WTC11 (cell line): ENCODE data around the gene AURKB. TPM values are rescaled to one million over a fixed set of nuclear protein-coding genes. Genes with fewer than 3 reads are reported as not detected.

Source experiments
- ATAC-seq: fragments of 200-7000 bp; cut with Tn5 transposase; 2 replicates; pipeline ENCODE4 v1.10.0; 2021; ENCODE audit warnings: mild to moderate bottlenecking, moderate library complexity
- CTCF ChIA-PET: fragments of 300-600 bp; sonication (Branson Sonifier 250); formaldehyde crosslinking; loops from one replicate; lab custom pipeline; 2021; ENCODE audit warnings: antibody characterized with exemption; lab: Charles Lee
- POLR2A ChIA-PET: fragments of 350-600 bp; sonication (Branson Sonifier 250); formaldehyde crosslinking; loops from one replicate; lab custom pipeline; 2021; ENCODE audit warnings: antibody characterized with exemption; lab: Charles Lee
- DNase-seq: peaks from one replicate; pipeline ENCODE4 v3.0.0; 2021; ENCODE audit warnings: low spot score
- H3K27ac Mint-ChIP-seq: 2 replicates; pipeline ENCODE4 v1.8.0; 2021; ENCODE audit warnings: mixed read lengths
- H3K27me3 Mint-ChIP-seq: 2 replicates; pipeline ENCODE4 v1.8.0; 2021; ENCODE audit warnings: low read depth, mild to moderate bottlenecking, moderate library complexity, mixed read lengths
- H3K36me3 Mint-ChIP-seq: 2 replicates; pipeline ENCODE4 v1.8.0; 2021; ENCODE audit warnings: mixed read lengths
- H3K4me1 Mint-ChIP-seq: 2 replicates; pipeline ENCODE4 v1.8.0; 2022; ENCODE audit warnings: mixed read lengths
- H3K4me3 Mint-ChIP-seq: 2 replicates; pipeline ENCODE4 v1.8.0; 2021; ENCODE audit warnings: mild to moderate bottlenecking, moderate library complexity, mixed read lengths
- H3K9me3 Mint-ChIP-seq: 2 replicates; pipeline ENCODE4 v1.8.0; 2021; ENCODE audit warnings: mixed read lengths
- ATF1 ChIP-seq: sonication (generic); formaldehyde crosslinking; IDR thresholded peaks from 2 replicates; pipeline ENCODE4 v1.8.1; 2023; ENCODE audit warnings: mild to moderate bottlenecking, moderate library complexity, missing genetic modification reagents
- CREB1 ChIP-seq: sonication (generic); formaldehyde crosslinking; IDR thresholded peaks from 2 replicates; pipeline ENCODE4 v1.8.0; 2023; ENCODE audit warnings: mild to moderate bottlenecking, missing genetic modification reagents
- ELF4 ChIP-seq: sonication (generic); formaldehyde crosslinking; IDR thresholded peaks from 2 replicates; pipeline ENCODE4 v1.8.1; 2022; ENCODE audit warnings: low read depth, mild to moderate bottlenecking, moderate library complexity, missing genetic modification reagents
- FOXP1 ChIP-seq: sonication (generic); formaldehyde crosslinking; IDR thresholded peaks from 2 replicates; pipeline ENCODE4 v1.8.0; 2022; ENCODE audit warnings: missing genetic modification reagents, mild to moderate bottlenecking, moderate library complexity, borderline replicate concordance
- JAZF1 ChIP-seq: fragments of 250-450 bp; sonication (Bioruptor Pico); IDR thresholded peaks from 2 replicates; pipeline ENCODE4 v1.9.0; 2021; ENCODE audit warnings: moderate library complexity, mild to moderate bottlenecking, inconsistent platforms
- KAT7 ChIP-seq: sonication (generic); formaldehyde crosslinking; IDR thresholded peaks from 2 replicates; pipeline ENCODE4 v1.8.1; 2023; ENCODE audit warnings: missing genetic modification reagents, mild to moderate bottlenecking, borderline replicate concordance
- MXD4 ChIP-seq: fragments of 250-450 bp; sonication (Bioruptor Pico); IDR thresholded peaks from 2 replicates; pipeline ENCODE4 v1.8.0; 2021; ENCODE audit warnings: mild to moderate bottlenecking, moderate library complexity, borderline replicate concordance
- MYBL2 ChIP-seq: sonication (generic); formaldehyde crosslinking; IDR thresholded peaks from 2 replicates; pipeline ENCODE4 v1.8.1; 2023; ENCODE audit warnings: mild to moderate bottlenecking, moderate library complexity, missing genetic modification reagents
- NFATC4 ChIP-seq: fragments of 250-450 bp; sonication (Bioruptor Pico); IDR thresholded peaks from 2 replicates; pipeline ENCODE4 v1.9.0; 2021; ENCODE audit warnings: mild to moderate bottlenecking
- NFE2L1 ChIP-seq: sonication (generic); formaldehyde crosslinking; IDR thresholded peaks from 2 replicates; pipeline ENCODE4 v1.8.1; 2023; ENCODE audit warnings: missing genetic modification reagents
- NFYB ChIP-seq: sonication (generic); formaldehyde crosslinking; conservative IDR thresholded peaks from 2 replicates; pipeline ENCODE4 v1.8.0; 2022; ENCODE audit warnings: low read depth, missing genetic modification reagents
- NR1H2 ChIP-seq: sonication (generic); formaldehyde crosslinking; IDR thresholded peaks from 2 replicates; pipeline ENCODE4 v1.9.0; 2021; ENCODE audit warnings: mild to moderate bottlenecking, moderate library complexity, missing genetic modification reagents
- NR3C1 ChIP-seq: sonication (generic); formaldehyde crosslinking; conservative IDR thresholded peaks from 2 replicates; pipeline ENCODE4 v1.8.1; 2023; ENCODE audit warnings: low read depth, mild to moderate bottlenecking, missing genetic modification reagents
- PRRX2 ChIP-seq: fragments of 250-450 bp; sonication (Bioruptor Pico); IDR thresholded peaks from 2 replicates; pipeline ENCODE4 v1.8.0; 2021; ENCODE audit warnings: mild to moderate bottlenecking
- RORB ChIP-seq: fragments of 250-450 bp; sonication (Bioruptor Pico); IDR thresholded peaks from 2 replicates; pipeline ENCODE4 v1.9.0; 2021; ENCODE audit warnings: mild to moderate bottlenecking
- SP1 ChIP-seq: sonication (generic); formaldehyde crosslinking; conservative IDR thresholded peaks from 2 replicates; pipeline ENCODE4 v1.8.1; 2022; ENCODE audit warnings: missing genetic modification reagents
- TCF7 ChIP-seq: sonication (generic); formaldehyde crosslinking; IDR thresholded peaks from 2 replicates; pipeline ENCODE4 v1.8.0; 2022; ENCODE audit warnings: mild to moderate bottlenecking, low read depth, missing genetic modification reagents, moderate library complexity
- ZNF121 ChIP-seq: sonication (generic); formaldehyde crosslinking; IDR thresholded peaks from 2 replicates; pipeline ENCODE4 v1.8.0; 2023; ENCODE audit warnings: missing genetic modification reagents
- ZNF232 ChIP-seq: sonication (generic); formaldehyde crosslinking; IDR thresholded peaks from 2 replicates; pipeline ENCODE4 v1.8.0; 2022; ENCODE audit warnings: mild to moderate bottlenecking, missing genetic modification reagents
- ZNF396 ChIP-seq: fragments of 250-450 bp; sonication (Bioruptor Pico); IDR thresholded peaks from 2 replicates; pipeline ENCODE4 v1.8.0; 2021; ENCODE audit warnings: mild to moderate bottlenecking, moderate library complexity, borderline replicate concordance
- total RNA-seq: library from RNA; stranded (reverse); gene quantifications from 3 replicates; pipeline ENCODE4 v1.2.3, GENCODE V29; 2021
- TF ChIP-seq, protein P1 (sequence below): sonication (generic); formaldehyde crosslinking; IDR thresholded peaks from 2 replicates; pipeline ENCODE4 v1.8.1; 2023; ENCODE audit warnings: mild to moderate bottlenecking, missing genetic modification reagents, moderate library complexity
- TF ChIP-seq, protein P2 (sequence below): sonication (generic); formaldehyde crosslinking; IDR thresholded peaks from 2 replicates; pipeline ENCODE4 v1.8.0; 2023; ENCODE audit warnings: missing genetic modification reagents
- TF ChIP-seq, protein P3 (sequence below): sonication (generic); formaldehyde crosslinking; IDR thresholded peaks from 2 replicates; pipeline ENCODE4 v1.8.0; 2022; ENCODE audit warnings: mild to moderate bottlenecking, missing genetic modification reagents
- TF ChIP-seq, protein P4 (sequence below): sonication (generic); formaldehyde crosslinking; IDR thresholded peaks from 2 replicates; pipeline ENCODE4 v1.8.0; 2022; ENCODE audit warnings: missing genetic modification reagents
- TF ChIP-seq, protein P5 (sequence below): fragments of 250-450 bp; sonication (Bioruptor Pico); IDR thresholded peaks from 2 replicates; pipeline ENCODE4 v1.9.0; 2021; ENCODE audit warnings: mild to moderate bottlenecking
- TF ChIP-seq, protein P6 (sequence below): fragments of 250-450 bp; sonication (Bioruptor Pico); conservative IDR thresholded peaks from 2 replicates; pipeline ENCODE4 v1.9.0; 2021; ENCODE audit warnings: mild to moderate bottlenecking
- TF ChIP-seq, protein P7 (sequence below): fragments of 200-600 bp; IDR thresholded peaks from 2 replicates; pipeline ENCODE4 v1.8.0; 2022; ENCODE audit warnings: antibody characterized with exemption

Gene AURKB
- total RNA-seq, 1 experiment from 2014 or later, result 215 TPM

DNA sequence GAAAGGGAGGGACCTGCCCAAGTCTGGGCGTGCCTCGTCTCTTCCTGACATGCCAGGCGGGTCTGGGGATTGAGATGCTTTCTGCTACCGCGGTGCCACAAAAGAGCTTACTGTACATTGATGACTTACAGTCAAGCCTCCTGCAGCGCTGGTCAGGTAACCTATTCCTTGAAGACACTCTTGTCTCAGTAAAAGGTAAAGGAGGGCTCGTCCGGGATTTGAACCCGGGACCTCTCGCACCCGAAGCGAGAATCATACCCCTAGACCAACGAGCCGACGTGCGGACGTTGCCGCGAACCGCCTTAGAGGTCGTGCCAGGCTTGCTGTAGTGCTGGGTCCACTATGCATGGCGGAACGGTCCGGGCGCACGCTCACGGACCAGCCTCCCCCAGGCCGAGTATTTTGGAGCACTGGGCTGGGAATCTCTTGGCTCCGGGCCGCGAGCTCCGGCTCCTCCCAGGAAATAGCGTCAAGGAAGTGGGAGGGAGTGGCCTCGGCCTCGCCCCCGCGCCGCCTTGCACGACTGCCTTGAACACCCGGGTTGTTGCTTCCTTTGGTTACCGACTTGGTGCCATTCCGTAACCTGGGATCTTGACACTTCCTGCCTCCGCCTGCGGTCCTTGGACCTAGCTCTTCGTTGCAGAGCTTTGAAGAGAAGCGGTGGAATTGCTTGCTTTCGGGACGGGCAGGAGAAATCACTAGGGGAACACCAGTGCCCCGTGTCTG, 12.4 kb upstream of the AURKB start:
- Mint-ChIP-seq H3K4me3 (peak overlapping the region; percentile 99), H3K27me3 (peaks cover 7% of the 10 kb centered on the region), H3K9me3 (no peaks in the 10 kb centered on the region), H3K4me1 (peaks cover 22% of the 10 kb centered on the region), H3K27ac (peak overlapping the region; percentile 99), H3K36me3 (peaks cover 3% of the 10 kb centered on the region; the same call in 1 of the 2 replicates)
- ChIA-PET POLR2A (interaction anchor here (0.7 to 5.0 kb wide), 9 partner anchors 13 to 164 kb away, joined by 3 to 43 read pairs (median 6); partner anchors contain the start of genes AURKB, BORCS6, CTC1 and PFAS), CTCF (interaction anchor here (0.7 to 4.0 kb wide), 12 partner anchors 9 to 163 kb away, joined by 3 to 24 read pairs (median 4); partner anchors contain the start of genes AURKB, CTC1 and SLC25A35)
- DNase-seq (peak; percentile 95), ATAC-seq (peak; percentile 18)
- TF ChIP-seq, protein P1, sequence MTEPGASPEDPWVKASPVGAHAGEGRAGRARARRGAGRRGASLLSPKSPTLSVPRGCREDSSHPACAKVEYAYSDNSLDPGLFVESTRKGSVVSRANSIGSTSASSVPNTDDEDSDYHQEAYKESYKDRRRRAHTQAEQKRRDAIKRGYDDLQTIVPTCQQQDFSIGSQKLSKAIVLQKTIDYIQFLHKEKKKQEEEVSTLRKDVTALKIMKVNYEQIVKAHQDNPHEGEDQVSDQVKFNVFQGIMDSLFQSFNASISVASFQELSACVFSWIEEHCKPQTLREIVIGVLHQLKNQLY (CRISPR knock-in tag), result no peak
- no peak for TF ChIP-seq ZNF396 (CRISPR knock-in tag)
- TF ChIP-seq NFE2L1 (CRISPR knock-in tag), result peak; percentile 49; the same call in 1 of the 2 replicates
- TF ChIP-seq ELF4, result no peak
- no peak for TF ChIP-seq ATF1 (CRISPR knock-in tag)
- TF ChIP-seq JAZF1 (CRISPR knock-in tag), result no peak
- TF ChIP-seq, protein P2, sequence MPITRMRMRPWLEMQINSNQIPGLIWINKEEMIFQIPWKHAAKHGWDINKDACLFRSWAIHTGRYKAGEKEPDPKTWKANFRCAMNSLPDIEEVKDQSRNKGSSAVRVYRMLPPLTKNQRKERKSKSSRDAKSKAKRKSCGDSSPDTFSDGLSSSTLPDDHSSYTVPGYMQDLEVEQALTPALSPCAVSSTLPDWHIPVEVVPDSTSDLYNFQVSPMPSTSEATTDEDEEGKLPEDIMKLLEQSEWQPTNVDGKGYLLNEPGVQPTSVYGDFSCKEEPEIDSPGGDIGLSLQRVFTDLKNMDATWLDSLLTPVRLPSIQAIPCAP (CRISPR knock-in tag), result peak; percentile 36; the same call in 1 of the 2 replicates
- TF ChIP-seq, protein P3, sequence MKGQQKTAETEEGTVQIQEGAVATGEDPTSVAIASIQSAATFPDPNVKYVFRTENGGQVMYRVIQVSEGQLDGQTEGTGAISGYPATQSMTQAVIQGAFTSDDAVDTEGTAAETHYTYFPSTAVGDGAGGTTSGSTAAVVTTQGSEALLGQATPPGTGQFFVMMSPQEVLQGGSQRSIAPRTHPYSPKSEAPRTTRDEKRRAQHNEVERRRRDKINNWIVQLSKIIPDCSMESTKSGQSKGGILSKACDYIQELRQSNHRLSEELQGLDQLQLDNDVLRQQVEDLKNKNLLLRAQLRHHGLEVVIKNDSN (CRISPR knock-in tag), result no peak
- TF ChIP-seq NFYB (CRISPR knock-in tag), result no peak
- TF ChIP-seq TCF7, result no peak; the same call in 1 of the 2 replicates
- no peak for TF ChIP-seq MXD4 (CRISPR knock-in tag)
- no peak for TF ChIP-seq NR1H2 (CRISPR knock-in tag)
- 0 out of 2 replicates have a peak, but pooled peaks have one; percentile 27 for TF ChIP-seq PRRX2 (CRISPR knock-in tag)
- TF ChIP-seq, protein P4, sequence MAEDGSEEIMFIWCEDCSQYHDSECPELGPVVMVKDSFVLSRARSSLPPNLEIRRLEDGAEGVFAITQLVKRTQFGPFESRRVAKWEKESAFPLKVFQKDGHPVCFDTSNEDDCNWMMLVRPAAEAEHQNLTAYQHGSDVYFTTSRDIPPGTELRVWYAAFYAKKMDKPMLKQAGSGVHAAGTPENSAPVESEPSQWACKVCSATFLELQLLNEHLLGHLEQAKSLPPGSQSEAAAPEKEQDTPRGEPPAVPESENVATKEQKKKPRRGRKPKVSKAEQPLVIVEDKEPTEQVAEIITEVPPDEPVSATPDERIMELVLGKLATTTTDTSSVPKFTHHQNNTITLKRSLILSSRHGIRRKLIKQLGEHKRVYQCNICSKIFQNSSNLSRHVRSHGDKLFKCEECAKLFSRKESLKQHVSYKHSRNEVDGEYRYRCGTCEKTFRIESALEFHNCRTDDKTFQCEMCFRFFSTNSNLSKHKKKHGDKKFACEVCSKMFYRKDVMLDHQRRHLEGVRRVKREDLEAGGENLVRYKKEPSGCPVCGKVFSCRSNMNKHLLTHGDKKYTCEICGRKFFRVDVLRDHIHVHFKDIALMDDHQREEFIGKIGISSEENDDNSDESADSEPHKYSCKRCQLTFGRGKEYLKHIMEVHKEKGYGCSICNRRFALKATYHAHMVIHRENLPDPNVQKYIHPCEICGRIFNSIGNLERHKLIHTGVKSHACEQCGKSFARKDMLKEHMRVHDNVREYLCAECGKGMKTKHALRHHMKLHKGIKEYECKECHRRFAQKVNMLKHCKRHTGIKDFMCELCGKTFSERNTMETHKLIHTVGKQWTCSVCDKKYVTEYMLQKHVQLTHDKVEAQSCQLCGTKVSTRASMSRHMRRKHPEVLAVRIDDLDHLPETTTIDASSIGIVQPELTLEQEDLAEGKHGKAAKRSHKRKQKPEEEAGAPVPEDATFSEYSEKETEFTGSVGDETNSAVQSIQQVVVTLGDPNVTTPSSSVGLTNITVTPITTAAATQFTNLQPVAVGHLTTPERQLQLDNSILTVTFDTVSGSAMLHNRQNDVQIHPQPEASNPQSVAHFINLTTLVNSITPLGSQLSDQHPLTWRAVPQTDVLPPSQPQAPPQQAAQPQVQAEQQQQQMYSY, result peak; percentile 46; the same call in 1 of the 2 replicates
- TF ChIP-seq CREB1 (CRISPR knock-in tag), result 0 out of 2 replicates have a peak, but pooled peaks have one; percentile 9
- TF ChIP-seq ZNF121 (CRISPR knock-in tag), result peak; percentile 12; the same call in 1 of the 2 replicates
- no peak for TF ChIP-seq FOXP1 (CRISPR knock-in tag)
- TF ChIP-seq NFATC4 (CRISPR knock-in tag), result 0 out of 2 replicates have a peak, but pooled peaks have one; percentile 63
- no peak for TF ChIP-seq NR3C1 (CRISPR knock-in tag)
- peak; percentile 19; the same call in 1 of the 2 replicates for TF ChIP-seq MYBL2
- TF ChIP-seq, protein P5, sequence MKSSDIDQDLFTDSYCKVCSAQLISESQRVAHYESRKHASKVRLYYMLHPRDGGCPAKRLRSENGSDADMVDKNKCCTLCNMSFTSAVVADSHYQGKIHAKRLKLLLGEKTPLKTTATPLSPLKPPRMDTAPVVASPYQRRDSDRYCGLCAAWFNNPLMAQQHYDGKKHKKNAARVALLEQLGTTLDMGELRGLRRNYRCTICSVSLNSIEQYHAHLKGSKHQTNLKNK (CRISPR knock-in tag), result no peak
- TF ChIP-seq RORB (CRISPR knock-in tag), result no peak
- no peak for TF ChIP-seq KAT7 (CRISPR knock-in tag)
- TF ChIP-seq, protein P6, sequence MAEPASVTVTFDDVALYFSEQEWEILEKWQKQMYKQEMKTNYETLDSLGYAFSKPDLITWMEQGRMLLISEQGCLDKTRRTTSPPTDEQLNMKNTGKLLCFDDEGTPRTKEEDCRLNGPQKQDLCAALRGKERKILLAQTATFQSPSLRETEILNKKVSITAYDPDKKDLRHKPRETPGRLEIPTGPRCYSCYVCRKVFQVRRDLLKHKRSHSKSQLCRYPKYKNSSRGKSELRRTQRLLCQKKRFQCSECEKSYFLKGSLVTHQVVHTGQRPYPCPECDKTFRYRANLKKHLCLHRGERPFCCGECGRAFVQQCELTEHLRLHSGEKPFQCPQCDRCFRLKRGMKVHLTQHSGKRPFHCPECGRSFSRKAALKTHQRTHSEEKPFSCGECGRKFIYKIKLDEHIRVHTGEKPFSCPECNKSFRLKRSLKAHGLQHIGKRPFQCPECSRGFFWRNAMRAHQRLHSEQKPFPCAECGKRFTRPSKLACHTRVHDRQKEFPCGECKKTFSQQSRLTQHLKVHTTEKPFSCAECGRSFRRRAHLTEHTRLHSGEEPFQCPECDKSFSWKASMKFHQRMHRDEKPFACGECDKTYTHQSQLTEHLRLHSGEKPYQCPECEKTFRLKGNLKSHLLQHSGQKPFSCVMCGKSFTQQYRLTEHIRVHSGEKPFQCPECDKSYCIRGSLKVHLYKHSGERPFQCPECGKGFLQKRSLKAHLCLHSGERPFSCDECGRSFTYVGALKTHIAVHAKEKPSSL (CRISPR knock-in tag), result no peak
- TF ChIP-seq, protein P7, sequence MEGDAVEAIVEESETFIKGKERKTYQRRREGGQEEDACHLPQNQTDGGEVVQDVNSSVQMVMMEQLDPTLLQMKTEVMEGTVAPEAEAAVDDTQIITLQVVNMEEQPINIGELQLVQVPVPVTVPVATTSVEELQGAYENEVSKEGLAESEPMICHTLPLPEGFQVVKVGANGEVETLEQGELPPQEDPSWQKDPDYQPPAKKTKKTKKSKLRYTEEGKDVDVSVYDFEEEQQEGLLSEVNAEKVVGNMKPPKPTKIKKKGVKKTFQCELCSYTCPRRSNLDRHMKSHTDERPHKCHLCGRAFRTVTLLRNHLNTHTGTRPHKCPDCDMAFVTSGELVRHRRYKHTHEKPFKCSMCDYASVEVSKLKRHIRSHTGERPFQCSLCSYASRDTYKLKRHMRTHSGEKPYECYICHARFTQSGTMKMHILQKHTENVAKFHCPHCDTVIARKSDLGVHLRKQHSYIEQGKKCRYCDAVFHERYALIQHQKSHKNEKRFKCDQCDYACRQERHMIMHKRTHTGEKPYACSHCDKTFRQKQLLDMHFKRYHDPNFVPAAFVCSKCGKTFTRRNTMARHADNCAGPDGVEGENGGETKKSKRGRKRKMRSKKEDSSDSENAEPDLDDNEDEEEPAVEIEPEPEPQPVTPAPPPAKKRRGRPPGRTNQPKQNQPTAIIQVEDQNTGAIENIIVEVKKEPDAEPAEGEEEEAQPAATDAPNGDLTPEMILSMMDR, result no peak
- TF ChIP-seq SP1 (CRISPR knock-in tag), result peak; percentile 88
- TF ChIP-seq ZNF232 (CRISPR knock-in tag), result peak; percentile 90; the same call in 1 of the 2 replicates
